ENCODE data around the gene GALNT1.
A peak's percentile ranks its signal among the peaks of the same experiment; 100 is the strongest.

The GALNT1 gene

GRCh38 chr18:35721431-35722081 lies 140.0 kb downstream of the GALNT1 start:
- no peak for DNase-seq (ENCODE audit: low spot score)

GRCh38 chr18:35728676-35729075 lies 147.1 kb downstream of the GALNT1 start:
- DNase-seq (ENCODE audit: low spot score) = no peak

GRCh38 chr18:35729991-35730668 lies 148.6 kb downstream of the GALNT1 start:
- DNase-seq (ENCODE audit: low spot score) = no peak

GRCh38 chr18:35730691-35731370 lies 149.3 kb downstream of the GALNT1 start:
- no peak for DNase-seq (ENCODE audit: low spot score)

GRCh38 chr18:35731701-35732100 lies 150.2 kb downstream of the GALNT1 start:
- DNase-seq (ENCODE audit: low spot score) = no peak

- no peak for DNase-seq (ENCODE audit: low spot score)
Measured at GRCh38 chr18:35732162-35732561, 150.6 kb downstream of the GALNT1 start.

GRCh38 chr18:35732636-35733035 lies 151.1 kb downstream of the GALNT1 start:
- DNase-seq (ENCODE audit: low spot score) = no peak

GRCh38 chr18:35733408-35733807 lies 151.9 kb downstream of the GALNT1 start:
- no peak for DNase-seq (ENCODE audit: low spot score)

GRCh38 chr18:35736696-35737095 lies 155.2 kb downstream of the GALNT1 start:
- DNase-seq (ENCODE audit: low spot score) = no peak

GRCh38 chr18:35739778-35740177 lies 158.2 kb downstream of the GALNT1 start:
- DNase-seq (ENCODE audit: low spot score) = no peak

- DNase-seq (ENCODE audit: low spot score) = no peak
Measured at GRCh38 chr18:35740656-35741055, 159.1 kb downstream of the GALNT1 start.

- DNase-seq (ENCODE audit: low spot score) = no peak
Measured at GRCh38 chr18:35743916-35744315, 162.4 kb downstream of the GALNT1 start.

- no peak for DNase-seq (ENCODE audit: low spot score)
Measured at GRCh38 chr18:35745814-35746213, 164.3 kb downstream of the GALNT1 start.

- DNase-seq (ENCODE audit: low spot score) = no peak
Measured at GRCh38 chr18:35746826-35747339, 165.3 kb downstream of the GALNT1 start.

- no peak for DNase-seq (ENCODE audit: low spot score)
Measured at GRCh38 chr18:35747894-35748472, 166.4 kb downstream of the GALNT1 start.

- no peak for DNase-seq (ENCODE audit: low spot score)
Measured at GRCh38 chr18:35749701-35750100, 168.2 kb downstream of the GALNT1 start.

- DNase-seq (ENCODE audit: low spot score) = no peak
Measured at GRCh38 chr18:35750929-35751328, 169.4 kb downstream of the GALNT1 start.

- no peak for DNase-seq (ENCODE audit: low spot score)
Measured at GRCh38 chr18:35753306-35753910, 171.9 kb downstream of the GALNT1 start.

- DNase-seq (ENCODE audit: low spot score) = no peak
Measured at GRCh38 chr18:35754464-35754863, 172.9 kb downstream of the GALNT1 start.

GRCh38 chr18:35755369-35755768 lies 173.8 kb downstream of the GALNT1 start:
- DNase-seq (ENCODE audit: low spot score) = no peak

GRCh38 chr18:35756506-35757117 lies 175.1 kb downstream of the GALNT1 start:
- peak; percentile 36 for DNase-seq (ENCODE audit: low spot score)

Data from COLO829 (cell line).